Fibroblast of mammary gland (primary cell): ENCODE results near the gene DOCK4.

Source experiments
- DNase-seq: peaks from one replicate; pipeline ENCODE4 v3.0.0-alpha.2; 2010; ENCODE audit warnings: low read depth
- H3K4me3 ChIP-seq: 2 replicates; pipeline ENCODE4 v1.5.1; 2011; ENCODE audit warnings: low read depth, mild to moderate bottlenecking, low read length, moderate library complexity; ENCODE audit not compliant: control insufficient read depth
- CTCF ChIP-seq: conservative IDR thresholded peaks from 2 replicates; pipeline ENCODE4 v1.5.1; 2011; ENCODE audit warnings: low read depth, low read length, inconsistent platforms; ENCODE audit not compliant: control insufficient read depth, insufficient read depth

Gene DOCK4

GRCh38 chr7:111815354-111815753 is 390.8 kb downstream of the DOCK4 start:
- no peak for TF ChIP-seq CTCF
- no peak overlapping the region for H3K4me3 ChIP-seq
- DNase-seq, result no peak

GRCh38 chr7:111813306-111813705 is 392.9 kb downstream of the DOCK4 start:
- no peak overlapping the region for H3K4me3 ChIP-seq
- DNase-seq, result no peak
- TF ChIP-seq CTCF, result no peak

- TF ChIP-seq CTCF, result no peak
- H3K4me3 ChIP-seq, result no peak overlapping the region
- no peak for DNase-seq
Measured at GRCh38 chr7:111806232-111806631, 400.0 kb downstream of the DOCK4 start.

- no peak overlapping the region for H3K4me3 ChIP-seq
- DNase-seq, result peak; percentile 8
- TF ChIP-seq CTCF, result no peak
Measured at GRCh38 chr7:111803015-111803758, 403.0 kb downstream of the DOCK4 start.

GRCh38 chr7:111802194-111802772 is 403.9 kb downstream of the DOCK4 start:
- DNase-seq, result no peak
- TF ChIP-seq CTCF, result no peak
- H3K4me3 ChIP-seq, result no peak overlapping the region

- TF ChIP-seq CTCF, result no peak
- no peak overlapping the region for H3K4me3 ChIP-seq
- no peak for DNase-seq
Measured at GRCh38 chr7:111801277-111801676, 404.9 kb downstream of the DOCK4 start.
